HT-29 (cell line): ENCODE measurements around the gene WDR6. TPM values are rescaled to one million over a fixed set of nuclear protein-coding genes. Genes with fewer than 3 reads are reported as not detected.
"Not testable (repeated sequence)": the region's sequence is repeated elsewhere in the genome, so short reads cannot be mapped to it uniquely, and the experiment has no call there.

Experiments
- DNase-seq: peaks from one replicate; pipeline ENCODE4 v3.0.0-alpha.2; 2015; ENCODE audit warnings: low spot score
- total RNA-seq: library from RNA; depleted of rRNA; stranded (reverse); fragments of >200 nt; shearing (Covaris generic); gene quantifications from 2 replicates; pipeline ENCODE4 v1.2.3, GENCODE V29; 2014

Gene WDR6
- total RNA-seq, 1 experiment from 2014 or later, result 87.1 TPM

DNA sequence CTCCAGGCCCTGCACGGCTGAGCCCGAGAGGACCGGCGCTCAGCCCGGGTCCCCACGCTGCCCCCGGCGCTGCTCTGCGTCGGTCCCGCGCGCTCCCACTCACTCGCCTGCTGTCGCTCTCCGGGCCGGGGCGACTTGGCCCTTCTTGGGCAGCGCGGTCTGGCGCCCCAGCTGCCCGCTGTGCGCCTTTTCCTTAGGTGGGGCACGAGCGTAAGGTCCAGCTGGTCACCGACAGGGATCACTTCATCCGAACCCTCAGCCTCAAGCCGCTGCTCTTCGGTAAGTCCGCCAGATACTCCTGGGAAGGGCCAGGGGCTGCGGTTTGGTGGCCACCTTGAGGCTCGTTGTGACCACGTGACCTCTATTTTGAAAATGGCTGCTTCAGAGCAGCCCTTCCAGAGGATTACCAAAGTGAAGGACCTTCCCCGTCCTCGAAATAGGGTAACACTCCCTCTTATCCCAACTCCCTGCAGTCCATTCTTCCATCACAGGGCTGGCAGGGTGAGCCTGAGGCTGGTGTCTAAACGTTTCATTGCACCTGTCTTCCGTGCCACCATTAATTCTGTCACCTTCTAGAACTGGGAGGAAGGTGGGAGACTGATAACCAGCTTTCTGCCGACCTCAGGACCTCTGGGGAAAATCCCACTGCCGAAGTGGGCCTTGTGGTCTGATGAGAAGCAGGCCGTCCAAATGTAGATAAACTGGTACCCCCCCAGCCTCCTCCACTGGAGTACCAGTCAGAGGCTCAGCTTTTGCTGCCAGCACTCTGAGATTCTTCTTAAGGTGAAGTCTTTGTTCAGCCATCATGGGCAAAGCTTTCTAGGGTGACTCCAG lies 16.3 kb upstream of the WDR6 start:
- peak; percentile 34 for DNase-seq

DNA sequence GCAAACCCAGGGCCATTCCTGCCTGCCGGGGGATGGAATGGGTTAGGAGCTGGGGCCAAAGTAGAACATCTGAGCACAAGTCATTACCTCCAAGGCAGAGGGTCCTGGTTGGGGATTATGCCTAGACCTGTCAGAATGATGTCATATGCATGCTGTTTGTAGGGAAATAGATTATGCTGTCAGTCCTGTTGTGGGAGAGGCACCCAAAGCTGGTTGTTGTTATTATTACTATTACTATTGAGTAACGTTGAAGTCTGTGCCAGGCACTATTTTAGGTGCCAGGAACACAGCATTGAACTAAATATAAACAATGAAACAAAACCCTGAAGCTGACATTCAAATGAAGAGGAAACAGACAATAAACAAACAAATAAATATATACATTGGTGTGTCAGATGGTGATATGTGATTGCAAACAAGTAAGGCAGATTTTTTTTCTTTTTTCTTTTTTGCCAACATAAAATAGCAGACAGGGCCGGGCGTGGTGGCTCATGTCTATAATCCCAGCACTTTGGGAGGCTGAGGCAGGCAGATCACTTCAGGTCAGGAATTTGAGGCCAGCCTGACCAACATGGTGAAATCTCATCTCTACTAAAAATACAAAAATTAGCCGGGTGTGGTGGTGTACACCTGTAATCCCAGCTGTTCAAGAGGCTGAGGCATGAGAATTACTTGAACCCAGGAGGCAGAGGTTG lies 15.2 kb upstream of the WDR6 start:
- DNase-seq, result no peak

DNA sequence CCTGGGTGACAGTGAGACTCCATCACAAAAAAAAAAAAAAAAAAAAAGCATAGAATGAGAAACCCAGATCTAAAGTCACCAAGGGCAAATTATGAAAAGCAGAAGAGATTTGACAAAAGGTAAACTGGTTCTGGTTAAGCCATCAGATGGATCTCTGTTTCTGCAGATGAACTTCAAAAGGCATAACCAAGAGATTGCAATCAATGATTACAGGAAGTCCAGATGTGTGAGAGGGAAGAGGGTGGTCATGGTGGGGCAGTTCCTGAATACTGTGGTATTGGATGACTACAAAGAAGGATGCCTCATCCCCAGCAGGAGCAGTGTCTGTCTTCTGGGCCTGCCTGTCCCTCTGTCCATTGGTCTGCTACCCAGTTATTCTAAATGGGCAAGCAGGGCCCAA lies 13.4 kb upstream of the WDR6 start:
- DNase-seq, result no peak

DNA sequence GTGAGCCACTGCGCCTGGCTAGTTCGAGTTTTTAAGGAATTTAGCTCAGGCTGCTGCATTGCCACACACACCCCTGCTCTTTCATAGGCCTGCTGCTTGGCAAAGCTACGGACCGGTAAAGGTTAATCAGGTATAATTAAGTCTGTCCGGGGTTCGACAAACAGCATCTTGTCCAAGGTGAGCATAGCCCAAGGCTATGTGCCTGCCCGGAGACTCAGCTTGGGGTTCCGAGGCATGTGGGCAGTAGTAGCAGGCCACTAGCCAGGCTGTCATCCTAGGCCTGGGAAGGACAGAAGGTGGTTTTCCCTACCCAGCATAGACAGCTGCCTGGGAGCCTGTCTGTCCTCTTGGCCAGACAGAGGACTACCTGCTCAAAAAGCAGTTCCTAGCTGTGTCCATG lies 10.6 kb upstream of the WDR6 start:
- DNase-seq, result no peak

DNA sequence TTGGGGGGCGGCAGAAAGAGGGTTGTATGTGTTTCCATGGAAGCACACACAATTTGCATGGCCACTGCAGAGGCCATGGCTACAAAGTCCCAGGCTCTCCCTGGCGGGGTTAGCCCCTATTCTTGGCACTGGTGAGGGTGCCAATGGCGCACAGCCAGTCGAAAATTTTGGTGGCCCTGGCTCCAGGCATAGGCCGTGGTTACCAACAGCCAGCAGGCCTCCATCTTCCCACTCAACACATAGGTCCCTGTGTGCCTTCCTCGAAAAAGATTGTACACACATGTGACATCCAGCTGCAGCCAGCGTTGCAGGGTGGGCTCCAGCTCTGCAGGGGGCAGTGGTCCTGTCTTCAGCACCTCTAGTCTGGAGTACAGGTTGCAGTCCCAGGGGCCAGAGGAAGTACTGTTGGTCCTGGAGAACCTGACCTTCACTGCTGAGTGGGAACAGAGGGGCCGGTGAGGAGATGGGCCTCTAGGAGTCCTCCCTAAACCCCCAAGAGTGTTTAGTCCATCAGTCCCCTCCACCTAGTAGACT lies 10.0 kb upstream of the WDR6 start:
- DNase-seq, result no peak

DNA sequence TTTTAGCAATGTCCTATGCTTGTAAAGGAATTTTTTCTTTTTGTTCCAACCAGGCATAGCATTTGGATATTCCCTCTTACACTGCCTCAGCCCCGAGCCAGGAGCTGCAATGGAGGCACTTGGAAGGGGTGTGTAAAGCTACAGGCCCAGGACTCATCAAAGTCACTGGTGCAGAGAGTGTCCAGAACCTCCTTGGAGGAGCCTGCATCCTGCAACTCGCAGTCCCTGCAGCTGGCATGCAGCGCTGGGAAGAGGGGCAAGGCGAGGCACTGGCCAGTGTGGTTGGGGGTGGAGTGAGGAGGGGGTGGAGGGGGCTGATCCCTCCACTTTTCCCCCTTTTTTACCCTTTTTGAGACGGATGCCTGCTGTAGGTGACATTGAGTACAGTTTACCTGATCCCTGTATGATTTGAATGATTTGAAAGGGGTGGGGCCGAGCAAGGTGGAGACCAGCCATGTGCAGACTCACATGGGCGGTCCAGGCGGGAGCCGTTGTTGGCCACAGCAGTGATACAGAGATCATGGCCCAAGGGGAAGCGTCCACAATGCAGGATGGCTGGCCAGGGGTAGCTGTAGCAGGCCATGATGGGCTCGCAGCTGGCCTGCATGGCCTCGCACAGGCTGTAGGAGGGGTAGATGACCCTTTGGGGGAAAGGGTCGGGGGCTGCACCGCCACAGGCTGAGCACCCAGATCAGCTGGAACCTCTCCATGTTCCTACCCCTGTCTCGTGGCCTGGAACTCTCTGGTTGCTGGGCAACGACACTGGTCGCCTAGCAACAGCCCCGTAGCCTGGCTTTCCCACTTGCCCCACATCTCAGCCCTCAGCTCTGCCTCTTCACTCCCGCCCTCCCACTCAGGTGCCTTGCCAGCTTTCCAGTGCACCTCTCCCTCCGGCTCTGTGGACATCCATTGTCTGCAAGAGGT lies 9.2 kb upstream of the WDR6 start:
- DNase-seq, result no peak

DNA sequence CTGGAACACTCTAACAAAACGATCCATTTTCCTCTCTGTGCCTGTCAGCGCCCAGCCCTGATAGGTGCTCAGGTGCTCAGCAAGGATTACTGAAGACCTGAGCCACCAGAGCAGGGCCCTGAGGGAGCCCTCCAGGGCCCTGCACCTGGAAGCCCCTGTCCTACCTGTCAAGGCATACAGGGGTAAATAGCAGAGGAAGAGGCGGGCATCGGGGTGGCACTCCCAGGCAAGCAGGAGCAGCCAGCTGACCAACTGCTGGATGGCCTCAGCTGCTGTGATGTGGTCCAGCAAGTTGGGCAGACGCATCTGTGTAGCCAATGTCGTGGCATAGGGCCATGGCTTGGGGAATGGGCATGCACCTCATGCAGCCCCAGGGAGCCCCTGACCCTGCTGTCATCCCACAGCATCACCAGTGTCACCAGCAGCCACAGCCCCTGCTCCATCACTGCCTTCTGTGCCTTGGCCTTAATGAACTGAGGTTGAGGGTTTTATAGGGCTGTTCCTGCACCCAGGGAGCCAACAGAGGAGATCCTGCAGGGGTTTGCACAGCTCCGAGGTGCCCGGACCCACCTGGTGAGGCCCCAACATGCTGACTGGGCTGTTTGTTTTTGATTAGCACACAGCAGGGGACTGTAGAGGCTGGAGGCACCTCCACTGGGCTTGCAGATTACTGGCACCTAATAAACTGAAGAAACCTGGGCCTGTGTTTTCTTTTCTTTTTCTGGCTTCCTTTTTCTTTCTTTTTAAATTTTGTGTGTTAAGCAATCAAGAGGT lies 7.9 kb upstream of the WDR6 start:
- no peak for DNase-seq

DNA sequence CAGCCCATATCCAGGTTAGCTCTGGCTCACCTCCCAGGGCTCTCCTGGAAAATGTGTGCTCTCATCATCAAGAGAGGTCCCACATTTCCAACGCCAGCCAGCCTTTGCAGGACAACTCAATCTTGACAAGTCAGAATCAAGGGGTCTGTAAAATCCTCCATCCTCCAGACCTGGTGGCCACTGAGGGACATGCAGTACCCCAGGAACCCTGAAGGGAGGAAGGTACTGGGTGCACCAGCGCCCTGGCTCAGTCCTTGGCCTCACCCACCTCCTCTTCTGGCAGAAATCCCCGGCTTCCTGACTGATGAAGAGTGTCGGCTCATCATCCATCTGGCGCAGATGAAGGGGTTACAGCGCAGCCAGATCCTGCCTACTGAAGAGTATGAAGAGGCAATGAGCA lies 6.0 kb upstream of the WDR6 start:
- no peak for DNase-seq

DNA sequence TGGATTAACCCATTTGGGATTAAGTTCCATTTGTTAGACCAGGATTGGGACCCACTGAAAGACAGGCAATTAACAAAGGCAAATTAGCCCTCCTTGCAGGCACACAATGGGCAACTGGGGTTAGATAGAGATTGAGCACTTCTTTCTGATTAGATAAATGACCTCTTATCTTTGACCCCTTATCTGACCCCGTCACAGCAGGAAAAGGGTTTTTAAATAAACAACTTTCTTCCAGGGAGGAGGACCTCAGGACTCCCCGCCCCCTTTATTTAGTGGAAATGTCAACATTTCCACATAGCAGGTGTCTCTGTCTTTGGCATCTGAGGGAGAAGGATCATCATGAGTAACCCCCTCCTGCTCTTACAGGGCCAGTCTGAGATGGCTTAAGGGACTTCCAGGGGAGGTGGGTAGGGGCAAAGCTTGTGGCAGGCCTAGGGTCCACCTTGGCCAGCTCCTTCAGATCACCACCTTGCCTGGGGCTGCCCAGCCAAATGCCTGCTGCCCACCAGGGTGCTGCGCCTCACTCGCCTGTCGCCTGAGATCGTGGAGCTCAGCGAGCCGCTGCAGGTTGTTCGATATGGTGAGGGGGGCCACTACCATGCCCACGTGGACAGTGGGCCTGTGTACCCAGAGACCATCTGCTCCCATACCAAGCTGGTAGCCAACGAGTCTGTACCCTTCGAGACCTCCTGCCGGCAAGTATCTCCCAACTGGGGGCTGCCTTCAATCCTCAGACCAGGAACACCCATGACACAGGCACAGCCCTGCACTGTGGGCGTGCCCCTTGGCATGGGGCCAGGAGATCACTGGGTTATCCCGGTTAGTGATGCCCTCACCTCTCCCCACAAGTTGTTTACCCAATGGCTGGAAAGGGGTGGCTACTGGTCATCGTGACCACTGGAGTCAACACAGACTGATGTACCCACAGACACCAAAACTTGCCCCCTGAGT lies 2.6 kb upstream of the WDR6 start:
- DNase-seq, result peak; percentile 16

DNA sequence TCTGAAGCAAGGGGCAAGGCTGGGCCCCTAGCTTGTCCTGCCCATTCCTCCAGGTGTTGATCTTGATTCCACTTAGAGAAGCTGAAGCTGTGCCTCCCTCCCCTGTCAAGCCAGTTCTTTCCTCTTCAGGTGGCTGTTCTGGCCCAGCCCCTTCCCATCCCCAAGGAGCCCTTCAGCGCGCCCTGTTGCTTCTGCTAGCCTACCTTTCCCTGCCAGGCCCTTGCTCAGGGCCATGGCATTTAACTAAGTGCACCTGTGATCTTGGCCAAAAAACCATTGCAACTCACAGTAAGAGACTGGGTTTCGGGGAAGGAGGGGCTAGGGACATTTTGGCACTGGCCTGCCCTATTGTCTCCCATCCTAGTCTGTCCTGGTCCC lies 1.9 kb upstream of the WDR6 start:
- DNase-seq, result no peak

DNA sequence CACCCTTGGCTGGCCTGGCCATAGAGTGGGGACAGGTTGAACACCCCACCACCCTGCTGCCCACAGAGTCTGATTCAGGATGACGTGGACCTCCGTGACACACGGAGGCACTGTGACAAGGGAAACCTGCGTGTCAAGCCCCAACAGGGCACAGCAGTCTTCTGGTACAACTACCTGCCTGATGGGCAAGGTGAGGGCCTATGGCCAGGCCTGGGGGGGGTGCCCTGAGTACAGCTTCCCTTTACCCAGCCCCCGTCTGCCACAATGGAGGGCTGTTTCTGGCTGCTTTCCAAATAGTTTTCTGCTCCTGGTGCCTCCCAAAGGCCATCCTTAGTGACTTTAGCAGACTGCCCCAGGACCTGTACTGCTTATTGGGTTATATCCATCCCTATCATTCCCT lies 1.2 kb upstream of the WDR6 start:
- no peak for DNase-seq

DNA sequence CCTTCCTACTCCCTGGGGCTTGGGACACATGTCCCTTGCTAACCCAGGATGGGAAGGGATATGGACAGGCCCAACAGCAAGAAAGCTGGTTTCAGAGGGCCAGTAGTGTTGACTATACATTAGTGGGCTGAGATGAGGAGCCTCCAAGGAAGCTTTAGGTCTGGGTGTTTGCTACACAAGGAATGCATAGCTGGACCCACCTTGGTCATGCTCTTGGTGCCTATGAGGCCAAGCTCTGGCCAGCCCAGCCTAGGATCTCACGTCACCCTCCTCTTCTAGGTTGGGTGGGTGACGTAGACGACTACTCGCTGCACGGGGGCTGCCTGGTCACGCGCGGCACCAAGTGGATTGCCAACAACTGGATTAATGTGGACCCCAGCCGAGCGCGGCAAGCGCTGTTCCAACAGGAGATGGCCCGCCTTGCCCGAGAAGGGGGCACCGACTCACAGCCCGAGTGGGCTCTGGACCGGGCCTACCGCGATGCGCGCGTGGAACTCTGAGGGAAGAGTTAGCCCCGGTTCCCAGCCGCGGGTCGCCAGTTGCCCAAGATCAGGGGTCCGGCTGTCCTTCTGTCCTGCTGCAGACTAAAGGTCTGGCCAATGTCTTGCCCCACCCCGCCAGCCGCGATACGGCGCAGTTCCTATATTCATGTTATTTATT lies 653 bp upstream of the WDR6 start:
- DNase-seq, result peak; percentile 37

DNA sequence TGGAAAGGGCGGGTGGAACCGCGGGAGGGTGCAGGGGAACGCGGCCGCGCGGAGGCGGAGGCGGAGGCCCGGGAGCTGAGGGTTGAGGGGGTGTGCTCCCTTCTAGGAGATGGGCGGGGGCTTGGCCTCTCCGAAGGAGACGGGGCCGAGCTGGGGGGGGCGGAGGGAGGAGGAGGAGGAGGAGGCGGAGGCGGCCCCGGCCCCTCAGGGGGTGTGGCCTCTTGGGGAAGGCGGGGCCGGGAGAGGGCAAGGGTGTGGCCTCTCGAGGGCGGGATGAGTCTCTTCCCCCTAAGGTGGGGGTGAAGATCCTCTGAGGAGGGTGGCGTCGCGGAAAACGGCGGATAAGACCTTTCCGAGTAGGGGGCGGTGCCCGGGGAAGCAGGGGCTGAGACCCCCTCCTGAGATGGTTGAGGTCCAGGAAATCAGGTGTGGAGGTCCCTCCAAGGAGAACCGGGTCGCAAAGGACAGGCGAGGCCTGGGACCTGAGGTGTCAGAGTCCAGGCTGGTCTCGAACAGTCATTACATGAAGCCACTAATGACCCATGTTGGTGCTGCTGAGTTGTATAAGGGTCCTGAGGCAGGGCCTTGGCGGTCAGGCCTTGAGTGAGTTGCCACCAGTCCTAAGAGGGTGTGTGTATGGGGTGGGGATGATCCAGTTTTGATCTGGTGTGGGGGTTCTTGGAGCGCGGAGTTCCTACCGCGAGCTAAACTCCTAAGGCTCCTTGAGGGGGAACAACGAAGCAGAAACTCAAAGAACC lies 759 bp downstream of the WDR6 start:
- DNase-seq, result peak; percentile 72

DNA sequence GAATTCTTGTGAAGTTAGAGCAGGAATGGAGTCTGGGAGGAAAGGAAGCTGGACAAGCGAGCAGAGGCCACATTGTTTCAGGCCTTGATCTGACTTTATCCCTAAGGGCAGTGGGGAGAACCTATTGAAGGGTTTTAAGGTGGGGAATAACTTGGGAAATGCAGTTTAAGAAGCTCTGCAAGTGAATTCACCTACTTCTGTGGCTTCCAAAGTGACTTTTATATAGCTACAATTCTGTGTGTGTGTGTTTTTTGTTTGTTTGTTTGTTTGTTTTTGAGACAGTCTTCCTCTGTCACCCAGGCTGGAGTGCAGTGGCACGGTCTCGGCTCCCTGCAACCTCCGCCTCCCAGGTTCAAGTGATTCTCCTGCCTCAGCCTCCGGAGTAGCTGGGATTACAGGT lies 1.4 kb downstream of the WDR6 start:
- DNase-seq, result not testable (repeated sequence)

DNA sequence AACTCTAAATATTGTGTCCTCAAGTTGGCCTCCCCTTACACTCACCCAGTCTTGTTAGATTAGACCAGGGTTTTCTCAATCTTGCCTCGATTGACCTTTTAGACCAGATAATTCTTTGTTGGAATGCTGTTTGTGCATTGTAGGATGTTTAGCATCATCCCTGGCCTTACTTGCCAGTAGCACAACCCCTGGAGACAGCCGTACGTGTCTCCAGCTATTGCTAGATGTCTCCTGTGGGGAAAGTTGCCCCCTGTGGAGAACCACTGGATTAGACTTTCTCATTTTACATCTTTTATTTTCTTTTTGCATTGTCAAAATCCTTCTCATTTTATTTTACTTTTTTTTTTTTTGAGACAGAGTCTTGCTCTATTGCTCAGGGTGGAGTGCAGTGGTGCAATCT lies 2.2 kb downstream of the WDR6 start:
- DNase-seq, result no peak

DNA sequence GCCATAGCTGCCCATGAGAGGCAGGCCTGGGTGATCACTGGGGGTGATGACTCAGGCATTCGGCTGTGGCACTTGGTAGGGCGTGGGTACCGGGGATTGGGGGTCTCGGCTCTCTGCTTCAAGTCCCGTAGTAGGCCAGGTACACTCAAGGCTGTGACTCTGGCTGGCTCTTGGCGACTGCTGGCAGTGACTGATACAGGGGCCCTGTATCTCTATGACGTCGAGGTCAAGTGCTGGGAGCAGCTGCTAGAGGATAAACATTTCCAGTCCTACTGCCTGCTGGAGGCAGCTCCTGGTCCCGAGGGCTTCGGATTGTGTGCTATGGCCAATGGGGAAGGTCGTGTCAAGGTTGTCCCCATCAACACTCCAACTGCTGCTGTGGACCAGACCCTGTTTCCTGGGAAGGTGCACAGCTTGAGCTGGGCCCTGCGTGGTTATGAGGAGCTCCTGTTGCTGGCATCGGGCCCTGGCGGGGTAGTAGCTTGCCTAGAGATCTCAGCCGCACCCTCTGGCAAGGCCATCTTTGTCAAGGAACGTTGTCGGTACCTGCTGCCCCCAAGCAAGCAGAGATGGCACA lies 5.3 kb downstream of the WDR6 start:
- no peak for DNase-seq

DNA sequence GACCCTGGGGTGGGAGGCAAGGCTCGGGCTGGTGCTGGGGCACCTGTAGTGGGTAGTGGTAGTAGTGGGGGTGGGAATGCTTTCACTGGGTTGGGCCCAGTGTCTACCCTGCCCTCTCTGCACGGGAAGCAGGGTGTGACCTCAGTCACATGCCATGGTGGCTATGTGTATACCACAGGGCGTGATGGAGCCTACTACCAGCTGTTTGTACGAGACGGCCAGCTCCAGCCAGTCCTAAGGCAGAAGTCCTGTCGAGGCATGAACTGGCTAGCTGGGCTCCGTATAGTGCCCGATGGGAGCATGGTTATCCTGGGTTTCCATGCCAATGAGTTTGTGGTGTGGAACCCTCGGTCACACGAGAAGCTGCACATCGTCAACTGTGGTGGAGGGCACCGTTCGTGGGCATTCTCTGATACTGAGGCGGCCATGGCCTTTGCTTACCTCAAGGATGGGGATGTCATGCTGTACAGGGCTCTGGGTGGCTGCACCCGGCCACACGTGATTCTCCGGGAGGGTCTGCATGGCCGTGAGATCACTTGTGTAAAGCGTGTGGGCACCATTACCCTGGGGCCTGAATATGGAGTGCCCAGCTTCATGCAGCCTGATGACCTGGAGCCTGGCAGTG lies 6.0 kb downstream of the WDR6 start:
- DNase-seq, result no peak
